Measurements from ENCODE around the gene AMBP.
"Not testable (repeated sequence)": the region's sequence is repeated elsewhere in the genome, so short reads cannot be mapped to it uniquely, and the experiment has no call there.

The AMBP gene

GRCh38 chr9:114050646-114051045 lies 27.5 kb downstream of the AMBP start:
- DNase-seq (ENCODE audit: low spot score), result no peak

DNA sequence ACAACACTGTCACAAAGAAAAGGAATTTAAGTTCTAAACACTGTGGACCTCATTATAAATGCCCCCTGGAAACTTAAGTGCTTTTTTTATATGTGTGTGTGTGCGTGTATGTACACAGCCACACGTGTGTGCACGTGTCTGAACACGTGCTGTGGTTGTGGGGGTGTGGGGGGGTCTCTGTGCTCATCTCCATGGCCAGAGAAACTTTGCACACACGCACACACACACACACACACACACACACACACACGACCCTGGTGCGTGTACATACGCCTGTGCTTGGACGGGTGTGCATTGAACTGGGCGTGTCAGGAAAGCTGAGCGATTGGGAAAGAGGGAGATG lies 27.9 kb downstream of the AMBP start:
- no peak for DNase-seq (ENCODE audit: low spot score)

GRCh38 chr9:114049441-114050225 lies 28.5 kb downstream of the AMBP start:
- no peak for DNase-seq (ENCODE audit: low spot score)

DNA sequence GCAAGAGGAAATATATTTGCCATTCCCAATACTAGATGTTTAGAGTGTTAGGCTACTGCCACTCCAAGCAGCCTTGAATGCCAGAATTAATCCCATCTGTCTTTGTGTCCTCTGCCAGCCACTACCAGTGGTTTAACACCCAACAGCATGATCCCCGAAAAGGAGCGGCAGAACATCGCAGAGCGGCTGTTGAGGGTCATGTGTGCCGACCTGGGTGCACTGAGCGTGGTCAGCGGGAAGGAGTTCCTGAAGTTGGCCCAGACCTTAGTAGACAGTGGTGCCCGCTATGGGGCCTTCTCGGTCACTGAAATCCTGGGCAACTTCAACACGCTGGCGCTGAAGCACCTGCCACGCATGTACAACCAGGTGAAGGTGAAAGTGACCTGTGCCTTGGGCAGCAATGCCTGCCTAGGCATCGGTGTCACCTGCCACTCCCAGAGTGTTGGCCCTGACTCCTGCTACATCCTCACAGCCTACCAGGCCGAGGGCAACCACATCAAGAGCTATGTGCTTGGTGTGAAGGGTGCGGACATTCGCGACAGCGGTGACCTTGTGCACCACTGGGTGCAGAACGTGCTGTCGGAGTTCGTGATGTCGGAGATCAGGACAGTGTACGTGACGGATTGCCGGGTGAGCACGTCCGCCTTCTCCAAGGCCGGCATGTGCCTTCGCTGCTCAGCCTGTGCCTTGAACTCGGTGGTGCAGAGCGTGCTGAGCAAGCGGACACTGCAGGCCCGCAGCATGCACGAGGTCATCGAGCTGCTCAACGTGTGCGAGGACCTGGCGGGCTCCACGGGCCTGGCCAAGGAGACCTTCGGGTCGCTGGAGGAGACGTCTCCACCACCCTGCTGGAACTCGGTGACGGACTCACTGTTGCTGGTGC lies 29.3 kb downstream of the AMBP start:
- no peak for DNase-seq (ENCODE audit: low spot score)

- peak; percentile 54 for DNase-seq (ENCODE audit: low spot score)
Observed at GRCh38 chr9:114047717-114048116, 30.4 kb downstream of the AMBP start.

- DNase-seq (ENCODE audit: low spot score), result no peak
Observed at GRCh38 chr9:114046875-114047274, 31.2 kb downstream of the AMBP start.

- DNase-seq (ENCODE audit: low spot score), result no peak
Observed at GRCh38 chr9:114046237-114046755, 31.8 kb downstream of the AMBP start.

DNA sequence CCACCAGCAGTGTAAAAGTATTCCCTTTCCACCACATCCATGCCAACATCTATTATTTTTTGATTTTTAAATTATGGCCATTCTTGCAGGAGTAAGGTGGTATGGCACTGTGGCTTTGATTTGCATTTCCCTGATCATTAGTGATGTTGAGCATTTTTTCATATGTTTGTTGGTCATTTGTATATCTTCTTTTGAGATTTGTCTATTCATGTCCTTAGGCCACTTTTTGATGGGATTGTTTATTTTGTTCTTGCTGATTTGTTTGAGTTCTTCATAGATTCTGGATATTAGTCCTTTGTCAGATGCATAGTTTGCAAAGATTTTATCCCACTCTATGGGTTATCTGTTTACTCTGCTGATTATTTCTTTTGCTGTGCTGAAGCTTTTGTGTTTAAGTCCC lies 34.4 kb downstream of the AMBP start:
- not testable (repeated sequence) for DNase-seq (ENCODE audit: low spot score)

- no peak for DNase-seq (ENCODE audit: low spot score)
Observed at GRCh38 chr9:114039484-114039883, 38.6 kb downstream of the AMBP start.

DNA sequence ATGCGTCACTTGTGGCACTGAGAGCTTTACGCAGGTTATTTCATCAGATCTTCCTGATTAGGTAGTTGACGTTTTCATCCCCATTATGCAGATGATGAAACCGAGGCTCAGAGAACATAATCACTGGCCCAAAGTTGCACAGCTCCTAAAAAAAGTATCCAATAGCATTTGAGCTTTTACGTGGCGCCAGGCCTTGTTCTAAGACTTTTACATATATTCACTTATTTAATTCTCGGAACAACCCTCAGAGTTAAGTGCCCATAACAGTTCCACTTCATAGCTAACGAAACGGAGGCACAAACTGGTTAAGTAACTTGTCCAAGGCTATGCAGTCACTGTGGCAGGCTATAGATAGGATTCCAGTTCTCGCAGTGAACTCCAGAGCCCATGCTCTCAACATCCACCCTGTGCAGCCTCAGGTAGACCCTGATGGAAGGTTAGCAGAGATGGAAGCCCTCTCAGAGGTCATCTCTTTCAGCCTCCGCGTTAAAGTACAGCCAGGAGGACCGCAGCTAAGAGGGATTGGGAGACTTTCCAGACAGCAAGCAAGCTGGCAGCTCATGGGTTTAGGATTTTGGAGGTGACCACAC lies 39.3 kb downstream of the AMBP start:
- no peak for DNase-seq (ENCODE audit: low spot score)

GRCh38 chr9:114037961-114038723 lies 40.0 kb downstream of the AMBP start:
- peak; percentile 72 for DNase-seq (ENCODE audit: low spot score)

GRCh38 chr9:114037249-114037648 lies 40.9 kb downstream of the AMBP start:
- no peak for DNase-seq (ENCODE audit: low spot score)

DNA sequence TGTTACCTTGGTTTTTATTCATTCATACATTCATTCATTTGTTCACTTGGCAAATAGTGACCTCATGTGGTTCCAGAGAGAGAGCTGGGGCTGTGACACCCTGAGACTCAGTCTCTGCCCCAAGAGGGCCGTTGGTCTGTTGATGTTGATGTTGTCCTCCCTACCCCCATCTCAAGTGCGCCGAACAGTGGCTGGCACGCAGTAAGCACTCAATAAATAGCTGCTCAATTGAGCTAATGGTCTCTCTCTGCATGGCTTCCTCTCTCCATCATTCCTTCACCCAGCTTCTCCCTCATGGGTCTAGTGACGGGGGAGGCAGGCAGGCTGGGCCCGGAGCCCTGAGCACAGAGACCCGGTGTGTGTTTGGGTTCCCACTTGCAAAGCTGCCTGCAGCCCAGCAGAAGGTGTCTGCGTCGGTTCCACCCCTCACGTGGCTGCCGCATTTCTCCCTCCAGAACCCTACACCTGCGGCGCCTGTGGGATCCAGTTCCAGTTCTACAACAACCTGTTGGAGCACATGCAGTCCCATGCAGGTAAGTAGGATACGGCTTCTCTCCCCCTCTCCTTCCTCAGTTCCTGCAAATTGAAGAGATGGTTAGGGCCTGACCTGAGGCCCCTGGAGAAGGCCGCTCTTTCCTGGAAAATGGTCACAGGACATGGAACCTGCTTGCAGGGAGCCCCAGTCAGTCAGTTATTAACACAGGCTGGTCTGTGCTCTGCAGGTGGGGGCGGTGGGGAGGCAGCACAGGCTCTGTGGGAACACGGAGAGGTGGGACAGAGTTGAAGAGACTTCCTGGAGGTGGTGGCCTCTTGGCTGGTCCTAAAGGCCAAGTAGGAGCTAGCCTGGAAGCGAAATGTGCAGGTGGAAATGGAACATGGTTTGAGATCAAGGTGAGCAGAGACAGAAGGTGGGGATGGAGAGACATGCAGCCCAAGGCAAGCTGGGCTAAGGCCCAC lies 42.0 kb downstream of the AMBP start:
- no peak for DNase-seq (ENCODE audit: low spot score)

DNA sequence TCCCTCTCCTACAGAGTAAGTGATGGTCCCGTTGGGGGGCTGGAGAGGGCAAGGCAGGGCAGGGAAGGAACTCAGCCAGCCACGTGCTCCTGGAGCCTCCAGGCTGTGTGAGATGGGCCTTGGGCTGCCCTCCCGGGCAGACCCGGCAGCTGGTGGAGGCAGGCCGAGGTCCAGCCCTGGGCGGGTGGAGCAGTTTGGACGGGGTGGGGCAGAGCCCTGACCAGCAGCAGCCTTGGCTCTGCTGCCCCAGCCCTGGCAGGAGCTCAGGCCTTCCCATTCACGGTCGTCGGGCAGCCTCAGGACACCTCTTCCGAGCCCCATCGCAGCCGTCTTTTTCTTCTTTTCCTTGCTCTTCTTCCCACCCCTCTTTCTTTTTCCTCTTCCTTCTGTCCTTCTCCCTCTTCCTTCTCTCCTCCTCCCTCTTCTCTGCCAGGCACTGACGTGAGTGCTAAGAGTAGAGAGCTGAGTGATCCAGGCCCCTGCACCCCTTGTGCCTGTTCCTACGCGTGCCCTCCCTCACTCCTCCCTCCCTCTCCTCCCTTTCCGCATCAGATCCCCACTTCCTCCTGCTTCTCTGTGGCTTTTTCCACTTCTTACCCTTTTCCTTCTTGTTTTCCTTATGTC lies 42.8 kb downstream of the AMBP start:
- no peak for DNase-seq (ENCODE audit: low spot score)

GRCh38 chr9:114034661-114035062 lies 43.4 kb downstream of the AMBP start:
- no peak for DNase-seq (ENCODE audit: low spot score)

GRCh38 chr9:114034196-114034595 lies 43.9 kb downstream of the AMBP start:
- no peak for DNase-seq (ENCODE audit: low spot score)

GRCh38 chr9:114033397-114034103 lies 44.5 kb downstream of the AMBP start:
- peak; percentile 80 for DNase-seq (ENCODE audit: low spot score)

DNA sequence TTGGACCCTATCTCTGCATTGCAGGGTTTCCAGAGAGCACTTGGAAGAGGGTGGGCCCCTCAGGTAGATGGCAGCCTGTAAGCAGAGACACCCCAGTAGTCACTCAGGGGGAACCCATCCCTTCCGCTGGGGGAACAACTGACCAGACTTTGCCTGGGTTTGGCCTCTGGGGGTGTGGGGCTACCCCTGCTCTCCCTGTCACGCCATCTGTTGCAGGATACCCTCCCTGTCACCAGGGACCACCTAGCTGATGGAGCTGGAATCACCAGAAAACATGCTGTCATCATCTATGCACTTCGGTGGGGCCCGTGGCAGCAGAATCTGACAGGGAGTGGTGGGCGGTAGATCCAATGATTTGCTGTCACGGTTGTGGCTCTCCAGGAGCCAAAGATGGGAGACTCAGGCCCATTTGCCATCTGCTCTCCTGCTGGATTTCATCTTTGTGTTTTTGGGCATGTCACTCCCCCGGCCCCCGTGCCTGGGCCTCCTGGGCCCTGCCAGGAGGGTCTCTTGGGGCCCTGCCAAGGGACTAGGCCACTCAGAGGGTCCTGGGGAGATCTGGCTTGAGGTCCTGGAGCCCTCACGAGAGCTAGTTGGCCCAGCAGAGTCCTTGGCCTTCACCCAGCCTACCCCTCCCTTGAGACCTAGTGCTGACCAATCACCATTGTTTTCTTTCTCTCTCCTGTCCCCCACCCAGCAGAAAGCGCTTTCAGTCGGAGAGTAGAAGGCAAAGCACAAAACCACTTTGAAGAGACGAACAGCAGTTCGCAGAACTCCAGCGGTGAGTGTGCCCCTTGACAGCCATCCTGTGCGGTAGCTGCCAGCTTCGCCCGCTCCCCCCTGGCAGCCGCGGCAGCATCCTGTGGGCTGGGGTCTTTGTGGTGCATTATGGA lies 45.9 kb downstream of the AMBP start:
- no peak for DNase-seq (ENCODE audit: low spot score)

Data from iPS-NIHi11 (cell line).